ENCODE measurements around the gene PEDS1. TPM values are rescaled to one million over a fixed set of nuclear protein-coding genes. Genes with fewer than 3 reads are reported as not detected.

The PEDS1 gene
- total RNA-seq, 1 experiment from 2014 or later, result 35.6 TPM

DNA sequence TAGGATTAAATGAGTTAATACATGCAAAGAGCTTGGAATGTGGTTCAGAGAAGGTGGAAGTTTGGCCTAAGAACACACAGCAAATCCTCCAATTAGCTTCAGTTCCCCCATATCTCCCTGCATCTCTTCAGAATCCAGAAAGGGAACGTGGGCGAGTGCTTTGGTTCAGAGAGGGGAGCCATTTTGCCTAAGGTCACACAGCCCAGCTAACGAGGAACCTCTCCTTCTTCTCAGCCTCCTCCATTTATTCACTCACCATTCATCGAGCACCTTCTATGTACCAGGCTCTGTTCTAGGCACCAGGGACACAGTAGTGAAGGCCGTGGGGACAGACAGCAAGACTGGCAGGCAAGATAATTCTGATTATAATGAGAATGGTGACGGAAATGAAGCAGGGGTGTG lies 34.8 kb upstream of the PEDS1 start (continued):
- TF ChIP-seq, protein P1, sequence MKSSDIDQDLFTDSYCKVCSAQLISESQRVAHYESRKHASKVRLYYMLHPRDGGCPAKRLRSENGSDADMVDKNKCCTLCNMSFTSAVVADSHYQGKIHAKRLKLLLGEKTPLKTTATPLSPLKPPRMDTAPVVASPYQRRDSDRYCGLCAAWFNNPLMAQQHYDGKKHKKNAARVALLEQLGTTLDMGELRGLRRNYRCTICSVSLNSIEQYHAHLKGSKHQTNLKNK (CRISPR knock-in tag; IDR thresholded peaks at IDR 0.05), result no peak
- TF ChIP-seq SMAD4 (CRISPR knock-in tag; IDR thresholded peaks at IDR 0.05), result no peak
- TF ChIP-seq, protein P2, sequence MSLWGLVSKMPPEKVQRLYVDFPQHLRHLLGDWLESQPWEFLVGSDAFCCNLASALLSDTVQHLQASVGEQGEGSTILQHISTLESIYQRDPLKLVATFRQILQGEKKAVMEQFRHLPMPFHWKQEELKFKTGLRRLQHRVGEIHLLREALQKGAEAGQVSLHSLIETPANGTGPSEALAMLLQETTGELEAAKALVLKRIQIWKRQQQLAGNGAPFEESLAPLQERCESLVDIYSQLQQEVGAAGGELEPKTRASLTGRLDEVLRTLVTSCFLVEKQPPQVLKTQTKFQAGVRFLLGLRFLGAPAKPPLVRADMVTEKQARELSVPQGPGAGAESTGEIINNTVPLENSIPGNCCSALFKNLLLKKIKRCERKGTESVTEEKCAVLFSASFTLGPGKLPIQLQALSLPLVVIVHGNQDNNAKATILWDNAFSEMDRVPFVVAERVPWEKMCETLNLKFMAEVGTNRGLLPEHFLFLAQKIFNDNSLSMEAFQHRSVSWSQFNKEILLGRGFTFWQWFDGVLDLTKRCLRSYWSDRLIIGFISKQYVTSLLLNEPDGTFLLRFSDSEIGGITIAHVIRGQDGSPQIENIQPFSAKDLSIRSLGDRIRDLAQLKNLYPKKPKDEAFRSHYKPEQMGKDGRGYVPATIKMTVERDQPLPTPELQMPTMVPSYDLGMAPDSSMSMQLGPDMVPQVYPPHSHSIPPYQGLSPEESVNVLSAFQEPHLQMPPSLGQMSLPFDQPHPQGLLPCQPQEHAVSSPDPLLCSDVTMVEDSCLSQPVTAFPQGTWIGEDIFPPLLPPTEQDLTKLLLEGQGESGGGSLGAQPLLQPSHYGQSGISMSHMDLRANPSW (CRISPR knock-in tag; conservative IDR thresholded peaks at IDR 0.05; ENCODE audit: low read depth), result no peak
- no peak for TF ChIP-seq EMX1 (CRISPR knock-in tag; IDR thresholded peaks at IDR 0.05)
- TF ChIP-seq MXD4 (CRISPR knock-in tag; IDR thresholded peaks at IDR 0.05; ENCODE audit: borderline replicate concordance), result no peak

DNA sequence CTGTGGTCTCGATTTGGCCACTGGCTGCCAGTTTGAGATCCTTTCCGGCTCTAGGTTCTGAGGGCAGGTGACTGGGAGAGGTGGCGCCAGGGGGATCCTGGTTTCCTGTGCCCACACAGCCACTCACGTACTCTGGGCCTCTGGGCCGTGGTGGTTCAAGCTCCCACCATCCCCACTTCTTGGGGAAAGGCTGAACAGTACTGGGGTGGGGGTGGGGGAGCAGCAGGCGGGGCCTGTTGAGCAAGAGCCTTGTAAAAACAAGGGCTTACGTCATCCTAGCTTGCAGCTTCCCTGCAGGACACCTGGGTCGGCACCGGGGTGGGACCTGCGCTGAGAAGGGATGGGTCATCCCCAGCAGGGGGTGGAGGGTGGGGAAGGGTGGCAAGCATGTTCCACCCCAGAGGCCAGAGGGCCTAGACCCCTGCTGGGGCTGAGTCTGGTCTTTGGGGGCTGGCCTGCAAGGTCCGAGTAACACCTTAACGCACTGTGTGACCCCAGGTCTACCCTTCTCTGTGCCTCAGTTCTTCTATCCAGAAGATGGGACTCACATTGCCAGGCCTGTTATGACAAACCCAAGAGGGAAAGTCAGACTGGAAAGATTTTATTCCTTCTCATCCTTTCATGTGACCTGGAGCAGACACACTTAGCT lies 34.0 kb upstream of the PEDS1 start:
- ATAC-seq (no peak), DNase-seq (ENCODE audit: low spot score) (no peak)
- Mint-ChIP-seq H3K4me3 (no peak overlapping the region), H3K9me3 (peaks cover 4% of the 10 kb centered on the region; the same call in 1 of the 2 replicates), H3K27ac (no peak overlapping the region), H3K36me3 (no peaks in the 10 kb centered on the region), H3K27me3 (ENCODE audit: low read depth) (peaks cover 19% of the 10 kb centered on the region), H3K4me1 (peaks cover 24% of the 10 kb centered on the region)
- ChIA-PET CTCF (interaction anchor here (0.5 to 4.1 kb wide), 12 partner anchors 8 to 893 kb away, joined by 3 to 27 read pairs (median 5); no protein-coding TSS in a partner anchor), POLR2A (interaction anchor here (0.6 kb wide), 1 partner anchor 140 kb away, joined by 5 read pairs; no protein-coding TSS in a partner anchor)
- TF ChIP-seq, protein P1 (CRISPR knock-in tag; IDR thresholded peaks at IDR 0.05), result no peak
- TF ChIP-seq ZNF423 (CRISPR knock-in tag; IDR thresholded peaks at IDR 0.05), result peak; percentile 15; the same call in 1 of the 2 replicates
- no peak for TF ChIP-seq NFATC4 (CRISPR knock-in tag; IDR thresholded peaks at IDR 0.05)
- no peak for TF ChIP-seq NR1H2 (CRISPR knock-in tag; IDR thresholded peaks at IDR 0.05)
- TF ChIP-seq ZBTB21 (CRISPR knock-in tag; IDR thresholded peaks at IDR 0.05; ENCODE audit: borderline replicate concordance), result no peak
- no peak for TF ChIP-seq ZNF232 (CRISPR knock-in tag; IDR thresholded peaks at IDR 0.05)
- TF ChIP-seq, protein P3, sequence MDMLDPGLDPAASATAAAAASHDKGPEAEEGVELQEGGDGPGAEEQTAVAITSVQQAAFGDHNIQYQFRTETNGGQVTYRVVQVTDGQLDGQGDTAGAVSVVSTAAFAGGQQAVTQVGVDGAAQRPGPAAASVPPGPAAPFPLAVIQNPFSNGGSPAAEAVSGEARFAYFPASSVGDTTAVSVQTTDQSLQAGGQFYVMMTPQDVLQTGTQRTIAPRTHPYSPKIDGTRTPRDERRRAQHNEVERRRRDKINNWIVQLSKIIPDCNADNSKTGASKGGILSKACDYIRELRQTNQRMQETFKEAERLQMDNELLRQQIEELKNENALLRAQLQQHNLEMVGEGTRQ (CRISPR knock-in tag; IDR thresholded peaks at IDR 0.05), result no peak
- peak; percentile 92 for TF ChIP-seq GABPB1 (CRISPR knock-in tag; IDR thresholded peaks at IDR 0.05)
- TF ChIP-seq, protein P4, sequence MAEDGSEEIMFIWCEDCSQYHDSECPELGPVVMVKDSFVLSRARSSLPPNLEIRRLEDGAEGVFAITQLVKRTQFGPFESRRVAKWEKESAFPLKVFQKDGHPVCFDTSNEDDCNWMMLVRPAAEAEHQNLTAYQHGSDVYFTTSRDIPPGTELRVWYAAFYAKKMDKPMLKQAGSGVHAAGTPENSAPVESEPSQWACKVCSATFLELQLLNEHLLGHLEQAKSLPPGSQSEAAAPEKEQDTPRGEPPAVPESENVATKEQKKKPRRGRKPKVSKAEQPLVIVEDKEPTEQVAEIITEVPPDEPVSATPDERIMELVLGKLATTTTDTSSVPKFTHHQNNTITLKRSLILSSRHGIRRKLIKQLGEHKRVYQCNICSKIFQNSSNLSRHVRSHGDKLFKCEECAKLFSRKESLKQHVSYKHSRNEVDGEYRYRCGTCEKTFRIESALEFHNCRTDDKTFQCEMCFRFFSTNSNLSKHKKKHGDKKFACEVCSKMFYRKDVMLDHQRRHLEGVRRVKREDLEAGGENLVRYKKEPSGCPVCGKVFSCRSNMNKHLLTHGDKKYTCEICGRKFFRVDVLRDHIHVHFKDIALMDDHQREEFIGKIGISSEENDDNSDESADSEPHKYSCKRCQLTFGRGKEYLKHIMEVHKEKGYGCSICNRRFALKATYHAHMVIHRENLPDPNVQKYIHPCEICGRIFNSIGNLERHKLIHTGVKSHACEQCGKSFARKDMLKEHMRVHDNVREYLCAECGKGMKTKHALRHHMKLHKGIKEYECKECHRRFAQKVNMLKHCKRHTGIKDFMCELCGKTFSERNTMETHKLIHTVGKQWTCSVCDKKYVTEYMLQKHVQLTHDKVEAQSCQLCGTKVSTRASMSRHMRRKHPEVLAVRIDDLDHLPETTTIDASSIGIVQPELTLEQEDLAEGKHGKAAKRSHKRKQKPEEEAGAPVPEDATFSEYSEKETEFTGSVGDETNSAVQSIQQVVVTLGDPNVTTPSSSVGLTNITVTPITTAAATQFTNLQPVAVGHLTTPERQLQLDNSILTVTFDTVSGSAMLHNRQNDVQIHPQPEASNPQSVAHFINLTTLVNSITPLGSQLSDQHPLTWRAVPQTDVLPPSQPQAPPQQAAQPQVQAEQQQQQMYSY (CRISPR knock-in tag; IDR thresholded peaks at IDR 0.05), result no peak
- TF ChIP-seq TCF7 (CRISPR knock-in tag; IDR thresholded peaks at IDR 0.05; ENCODE audit: low read depth), result no peak
- no peak for TF ChIP-seq CREM (CRISPR knock-in tag; IDR thresholded peaks at IDR 0.05)
- TF ChIP-seq JUN (CRISPR knock-in tag; IDR thresholded peaks at IDR 0.05), result no peak
- TF ChIP-seq RELA (CRISPR knock-in tag; IDR thresholded peaks at IDR 0.05; ENCODE audit: borderline replicate concordance), result no peak
- no peak for TF ChIP-seq ZNF263 (CRISPR knock-in tag; IDR thresholded peaks at IDR 0.05; ENCODE audit: low read depth)
